ENCODE data around the gene ERBB4. TPM values are rescaled to one million over a fixed set of nuclear protein-coding genes. Genes with fewer than 3 reads are reported as not detected.
"Not testable (repeated sequence)": the region's sequence is repeated elsewhere in the genome, so short reads cannot be mapped to it uniquely, and the experiment has no call there.

ERBB4 gene
- polyA plus RNA-seq, 4 donors = 0.04 to 0.13 TPM; not detected in 2

DNA sequence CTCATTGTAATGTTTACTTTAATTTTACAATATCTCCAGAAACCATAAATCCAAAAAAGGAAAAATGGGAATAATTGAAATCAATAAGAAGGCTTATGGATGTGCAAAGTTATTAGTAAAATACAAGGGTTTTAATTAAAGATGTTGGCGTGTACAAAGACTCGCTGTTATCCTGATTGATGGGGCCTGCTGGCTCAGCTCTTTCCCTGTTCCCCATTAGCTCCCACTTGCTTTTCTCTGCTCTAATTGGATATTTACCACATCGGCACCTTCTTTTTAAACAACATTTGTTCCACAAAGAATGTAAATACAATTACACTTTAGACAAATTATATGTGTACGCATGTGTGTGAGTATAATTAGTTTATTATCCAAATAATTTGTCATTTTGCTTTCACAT is 796.6 kb downstream of the ERBB4 start:
- H3K27me3 ChIP-seq (ENCODE audit: control insufficient read depth in 3 of 3, insufficient read depth in 3 of 3, low read length in 3 of 3) = no peaks in the 10 kb centered on the region
- 75 to 80% (median 78%) methylated on average over 4 of the region's 4 CpGs for WGBS, 3 donors
- no peak for FAIRE-seq

DNA sequence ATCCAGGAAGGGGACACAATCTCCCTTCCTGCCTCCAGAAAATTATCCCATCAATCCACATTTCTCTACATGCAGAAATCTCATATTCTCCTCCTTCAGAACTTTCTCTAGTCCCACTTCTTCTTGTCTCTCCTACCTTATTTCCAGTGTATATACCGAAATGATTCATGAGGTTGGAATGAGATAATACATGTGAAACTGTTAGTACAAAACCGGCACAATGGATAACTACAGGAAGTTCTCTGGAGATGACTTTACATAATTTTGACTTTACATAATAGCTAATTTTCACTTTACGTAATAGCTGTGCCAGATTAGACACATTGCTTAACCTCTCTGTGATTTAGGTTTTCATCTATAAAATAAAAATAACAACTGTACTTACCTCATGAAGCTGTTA is 801.3 kb downstream of the ERBB4 start:
- DNase-seq = no peak
- Histone ChIP-seq H3K4me3 (ENCODE audit: low read depth in 1 of 3, low read length in 3 of 3) (no peak overlapping the region), H3K27me3 (ENCODE audit: control insufficient read depth in 3 of 3, insufficient read depth in 3 of 3, low read length in 3 of 3) (no peaks in the 10 kb centered on the region), H3K9me3 (ENCODE audit: control insufficient read depth in 2 of 2, insufficient read depth in 1 of 2, low read depth in 1 of 2, low read length in 1 of 2) (no peaks in the 10 kb centered on the region), H3K4me1 (ENCODE audit: control insufficient read depth in 3 of 3, insufficient read depth in 2 of 3, low read depth in 1 of 3, low read length in 2 of 3) (no peaks in the 10 kb centered on the region), H3K27ac (ENCODE audit: low read depth in 1 of 3, low read length in 2 of 3) (no peak overlapping the region), H3K36me3 (ENCODE audit: control insufficient read depth in 3 of 3, insufficient read depth in 2 of 3, low read depth in 1 of 3, low read length in 3 of 3) (no peaks in the 10 kb centered on the region)
- no peak for FAIRE-seq
- WGBS, 3 donors = 45 to 54% (median 47%) methylated on average over 3 of the region's 3 CpGs

More for the DNA sequence above, 796.6 kb downstream of the ERBB4 start:
- no peak overlapping the region for H3K4me3 ChIP-seq (ENCODE audit: low read depth in 1 of 3, low read length in 3 of 3)
- no peak overlapping the region for H3K27ac ChIP-seq (ENCODE audit: low read depth in 1 of 3, low read length in 2 of 3)
- H3K4me1 ChIP-seq (ENCODE audit: control insufficient read depth in 3 of 3, insufficient read depth in 2 of 3, low read depth in 1 of 3, low read length in 2 of 3) = no peaks in the 10 kb centered on the region
- no peak for DNase-seq
- no peaks in the 10 kb centered on the region for H3K36me3 ChIP-seq (ENCODE audit: control insufficient read depth in 3 of 3, insufficient read depth in 2 of 3, low read depth in 1 of 3, low read length in 3 of 3)
- no peaks in the 10 kb centered on the region for H3K9me3 ChIP-seq (ENCODE audit: control insufficient read depth in 2 of 2, insufficient read depth in 1 of 2, low read depth in 1 of 2, low read length in 1 of 2)

DNA sequence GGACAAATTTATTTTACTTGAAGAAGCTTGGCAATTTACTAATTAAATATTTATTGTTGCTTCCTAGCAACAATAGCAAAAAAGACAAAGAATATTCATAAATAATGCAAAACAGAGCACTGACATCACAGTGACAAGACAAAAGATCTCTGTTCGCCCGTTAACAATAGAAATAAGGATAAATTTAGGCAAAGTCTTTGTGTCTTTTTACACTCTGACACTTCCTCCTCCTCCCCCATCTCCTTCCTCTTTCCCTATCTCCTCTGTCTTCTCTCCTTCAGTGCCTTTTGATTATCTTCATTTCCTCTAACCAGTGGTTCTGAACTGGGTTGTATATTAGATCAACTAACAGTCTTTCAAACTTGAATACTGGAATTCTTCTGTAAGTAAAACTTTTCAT is 808.4 kb downstream of the ERBB4 start:
- FAIRE-seq = no peak
- H3K36me3 ChIP-seq (ENCODE audit: control insufficient read depth in 3 of 3, insufficient read depth in 2 of 3, low read depth in 1 of 3, low read length in 3 of 3) = no peaks in the 10 kb centered on the region
- H3K27ac ChIP-seq (ENCODE audit: low read depth in 1 of 3, low read length in 2 of 3) = no peak overlapping the region
- DNase-seq = no peak
- WGBS, 3 donors = 54 to 75% (median 68%) methylated on average over 2 of the region's 2 CpGs
- H3K27me3 ChIP-seq (ENCODE audit: control insufficient read depth in 3 of 3, insufficient read depth in 3 of 3, low read length in 3 of 3) = no peaks in the 10 kb centered on the region
- H3K4me3 ChIP-seq (ENCODE audit: low read depth in 1 of 3, low read length in 3 of 3) = no peak overlapping the region
- no peaks in the 10 kb centered on the region for H3K9me3 ChIP-seq (ENCODE audit: control insufficient read depth in 2 of 2, insufficient read depth in 1 of 2, low read depth in 1 of 2, low read length in 1 of 2)
- H3K4me1 ChIP-seq (ENCODE audit: control insufficient read depth in 3 of 3, insufficient read depth in 2 of 3, low read depth in 1 of 3, low read length in 2 of 3) = no peaks in the 10 kb centered on the region

DNA sequence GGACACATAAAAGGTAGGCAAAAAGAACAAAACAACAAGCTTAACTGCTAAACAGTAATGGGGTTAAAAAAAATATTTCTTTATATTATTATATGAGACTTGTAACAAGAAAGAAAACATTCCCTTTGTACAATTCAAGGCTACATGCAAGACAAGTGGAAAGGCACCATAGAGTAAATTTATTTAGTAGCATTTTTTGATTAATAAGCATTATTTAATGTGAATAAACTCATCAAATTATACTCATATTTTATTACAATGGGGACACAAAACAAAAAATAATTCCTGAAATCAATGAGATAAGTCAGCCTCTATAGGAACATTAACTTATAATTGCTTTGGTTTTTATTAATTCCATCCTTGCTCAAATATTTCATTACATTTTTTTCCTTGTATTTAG is 809.2 kb downstream of the ERBB4 start:
- Histone ChIP-seq H3K27me3 (ENCODE audit: control insufficient read depth in 3 of 3, insufficient read depth in 3 of 3, low read length in 3 of 3) (no peaks in the 10 kb centered on the region), H3K4me1 (ENCODE audit: control insufficient read depth in 3 of 3, insufficient read depth in 2 of 3, low read depth in 1 of 3, low read length in 2 of 3) (no peaks in the 10 kb centered on the region), H3K36me3 (ENCODE audit: control insufficient read depth in 3 of 3, insufficient read depth in 2 of 3, low read depth in 1 of 3, low read length in 3 of 3) (no peaks in the 10 kb centered on the region), H3K4me3 (ENCODE audit: low read depth in 1 of 3, low read length in 3 of 3) (no peak overlapping the region), H3K27ac (ENCODE audit: low read depth in 1 of 3, low read length in 2 of 3) (no peak overlapping the region), H3K9me3 (ENCODE audit: control insufficient read depth in 2 of 2, insufficient read depth in 1 of 2, low read depth in 1 of 2, low read length in 1 of 2) (no peaks in the 10 kb centered on the region)
- no peak for DNase-seq
- FAIRE-seq = no peak

DNA sequence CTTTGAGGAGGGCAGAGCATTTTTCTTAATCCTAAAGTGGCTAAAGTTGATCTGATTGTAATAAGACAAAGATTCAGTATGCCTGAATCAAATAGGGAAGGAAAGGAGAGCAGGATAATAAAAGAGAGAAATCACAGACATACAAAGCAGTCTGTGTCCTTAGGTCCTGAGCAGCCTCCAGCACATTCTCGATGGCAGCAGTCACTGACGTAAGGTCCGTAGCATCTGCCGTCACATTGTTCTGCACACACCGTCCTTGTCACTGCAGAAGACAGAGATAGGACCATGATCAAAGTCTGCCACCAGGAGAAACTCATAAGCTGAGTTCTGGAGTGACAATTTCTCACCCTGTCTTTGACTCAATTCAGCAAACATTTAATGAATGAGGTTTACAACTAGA is 813.7 kb downstream of the ERBB4 start:
- 78 to 85% (median 80%) methylated on average over 5 of the region's 5 CpGs for WGBS, 3 donors
- no peak overlapping the region for H3K27ac ChIP-seq (ENCODE audit: low read depth in 1 of 3, low read length in 2 of 3)
- no peaks in the 10 kb centered on the region for H3K27me3 ChIP-seq (ENCODE audit: control insufficient read depth in 3 of 3, insufficient read depth in 3 of 3, low read length in 3 of 3)
- no peak for DNase-seq
- no peak for FAIRE-seq
- H3K4me3 ChIP-seq (ENCODE audit: low read depth in 1 of 3, low read length in 3 of 3) = no peak overlapping the region
- no peaks in the 10 kb centered on the region for H3K9me3 ChIP-seq (ENCODE audit: control insufficient read depth in 2 of 2, insufficient read depth in 1 of 2, low read depth in 1 of 2, low read length in 1 of 2)
- H3K36me3 ChIP-seq (ENCODE audit: control insufficient read depth in 3 of 3, insufficient read depth in 2 of 3, low read depth in 1 of 3, low read length in 3 of 3) = no peaks in the 10 kb centered on the region
- H3K4me1 ChIP-seq (ENCODE audit: control insufficient read depth in 3 of 3, insufficient read depth in 2 of 3, low read depth in 1 of 3, low read length in 2 of 3) = no peaks in the 10 kb centered on the region

DNA sequence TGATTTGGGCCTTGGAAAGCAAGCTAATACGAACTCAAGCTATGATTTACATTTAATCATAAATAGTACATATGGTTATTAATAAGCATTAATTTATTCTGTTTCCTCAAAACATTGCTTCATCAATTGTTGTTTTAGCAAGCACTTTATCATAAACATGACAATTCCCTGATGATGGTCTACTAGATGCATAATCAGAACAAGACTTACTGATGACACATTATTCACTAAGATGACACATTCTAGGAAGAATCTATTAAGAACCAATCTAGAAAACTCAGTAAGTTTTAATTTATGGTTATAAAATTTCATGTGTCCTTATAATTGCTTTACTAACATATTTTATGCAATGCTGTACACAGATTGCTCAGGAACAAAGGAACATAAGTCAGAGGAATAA is 815.2 kb downstream of the ERBB4 start:
- Histone ChIP-seq H3K4me1 (ENCODE audit: control insufficient read depth in 3 of 3, insufficient read depth in 2 of 3, low read depth in 1 of 3, low read length in 2 of 3) (no peaks in the 10 kb centered on the region), H3K27me3 (ENCODE audit: control insufficient read depth in 3 of 3, insufficient read depth in 3 of 3, low read length in 3 of 3) (no peaks in the 10 kb centered on the region), H3K4me3 (ENCODE audit: low read depth in 1 of 3, low read length in 3 of 3) (no peak overlapping the region), H3K36me3 (ENCODE audit: control insufficient read depth in 3 of 3, insufficient read depth in 2 of 3, low read depth in 1 of 3, low read length in 3 of 3) (no peaks in the 10 kb centered on the region), H3K9me3 (ENCODE audit: control insufficient read depth in 2 of 2, insufficient read depth in 1 of 2, low read depth in 1 of 2, low read length in 1 of 2) (no peaks in the 10 kb centered on the region), H3K27ac (ENCODE audit: low read depth in 1 of 3, low read length in 2 of 3) (no peak overlapping the region)
- no peak for FAIRE-seq
- no peak for DNase-seq
- WGBS, 3 donors = 44 to 75% (median 74%) methylated on average over 1 of the region's 1 CpG

DNA sequence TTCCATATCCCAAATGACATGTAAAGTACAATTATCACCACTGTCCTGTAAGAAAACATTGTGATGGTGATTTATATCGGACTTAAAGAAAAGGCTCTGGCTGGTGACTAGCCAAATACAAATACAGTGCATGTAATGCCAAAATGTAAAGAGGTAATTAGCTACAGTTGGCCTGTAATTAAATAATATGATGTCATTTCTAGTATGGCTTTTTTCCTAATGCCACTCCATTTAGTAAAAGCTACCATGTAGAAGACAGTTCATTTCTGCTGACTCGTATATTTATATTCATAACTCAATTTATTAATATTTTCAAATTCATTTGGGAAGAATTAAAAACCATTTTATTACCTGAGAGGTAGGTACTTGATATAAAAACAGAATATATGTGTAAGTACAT is 815.7 kb downstream of the ERBB4 start:
- Histone ChIP-seq H3K9me3 (ENCODE audit: control insufficient read depth in 2 of 2, insufficient read depth in 1 of 2, low read depth in 1 of 2, low read length in 1 of 2) (no peaks in the 10 kb centered on the region), H3K27ac (ENCODE audit: low read depth in 1 of 3, low read length in 2 of 3) (no peak overlapping the region), H3K36me3 (ENCODE audit: control insufficient read depth in 3 of 3, insufficient read depth in 2 of 3, low read depth in 1 of 3, low read length in 3 of 3) (no peaks in the 10 kb centered on the region), H3K4me3 (ENCODE audit: low read depth in 1 of 3, low read length in 3 of 3) (no peak overlapping the region), H3K27me3 (ENCODE audit: control insufficient read depth in 3 of 3, insufficient read depth in 3 of 3, low read length in 3 of 3) (no peaks in the 10 kb centered on the region), H3K4me1 (ENCODE audit: control insufficient read depth in 3 of 3, insufficient read depth in 2 of 3, low read depth in 1 of 3, low read length in 2 of 3) (no peaks in the 10 kb centered on the region)
- DNase-seq = no peak
- FAIRE-seq = no peak
- 75 to 87% (median 83%) methylated on average over 2 of the region's 2 CpGs for WGBS, 3 donors

DNA sequence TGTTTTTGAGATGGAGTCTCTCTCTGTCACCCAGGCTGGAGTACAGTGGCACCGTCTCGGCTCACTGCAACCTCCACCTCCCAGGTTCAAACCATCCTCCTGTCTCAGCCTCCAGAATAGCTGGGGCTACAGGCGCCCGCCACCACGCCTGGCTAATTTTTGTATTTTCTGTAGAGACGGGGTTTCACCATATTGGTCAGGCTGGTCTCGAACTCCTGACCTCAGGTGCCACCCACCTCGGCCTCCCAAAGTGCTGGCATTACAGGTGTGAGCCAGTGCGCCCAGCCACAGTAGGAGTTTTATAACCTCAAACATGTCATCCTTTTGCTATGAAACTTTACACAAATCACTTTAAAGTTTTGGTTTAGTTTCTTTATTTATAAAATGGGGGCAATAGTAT is 816.7 kb downstream of the ERBB4 start:
- H3K4me3 ChIP-seq (ENCODE audit: low read depth in 1 of 3, low read length in 3 of 3); H3K9me3 ChIP-seq (ENCODE audit: control insufficient read depth in 2 of 2, insufficient read depth in 1 of 2, low read depth in 1 of 2, low read length in 1 of 2); FAIRE-seq; DNase-seq; H3K36me3 ChIP-seq (ENCODE audit: control insufficient read depth in 3 of 3, insufficient read depth in 2 of 3, low read depth in 1 of 3, low read length in 3 of 3); H3K4me1 ChIP-seq (ENCODE audit: control insufficient read depth in 3 of 3, insufficient read depth in 2 of 3, low read depth in 1 of 3, low read length in 2 of 3); H3K27me3 ChIP-seq (ENCODE audit: control insufficient read depth in 3 of 3, insufficient read depth in 3 of 3, low read length in 3 of 3); H3K27ac ChIP-seq (ENCODE audit: low read depth in 1 of 3, low read length in 2 of 3): not testable (repeated sequence)
- WGBS, 3 donors = 81 to 89% (median 89%) methylated on average over 9 of the region's 9 CpGs

DNA sequence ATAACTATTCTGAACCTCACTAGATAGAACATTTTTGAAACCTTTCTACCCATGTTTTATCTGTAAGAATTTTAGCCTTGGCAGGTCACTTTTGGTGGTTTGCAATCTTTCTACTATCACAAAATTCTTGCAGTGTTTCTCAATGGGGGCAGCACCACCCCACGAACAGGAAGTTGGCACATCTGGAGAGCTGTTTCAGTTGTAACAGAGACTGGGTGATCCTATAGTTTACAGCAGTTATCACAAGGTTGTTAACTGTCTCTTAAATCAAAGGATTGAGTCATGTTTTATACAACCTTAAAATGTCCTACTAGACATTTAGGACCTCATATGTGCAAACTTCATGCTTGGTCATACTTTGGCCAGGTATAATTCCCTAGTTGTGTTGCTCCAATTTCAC is 829.2 kb downstream of the ERBB4 start:
- no peaks in the 10 kb centered on the region for H3K4me1 ChIP-seq (ENCODE audit: control insufficient read depth in 3 of 3, insufficient read depth in 2 of 3, low read depth in 1 of 3, low read length in 2 of 3)
- no peak overlapping the region for H3K4me3 ChIP-seq (ENCODE audit: low read depth in 1 of 3, low read length in 3 of 3)
- no peaks in the 10 kb centered on the region for H3K9me3 ChIP-seq (ENCODE audit: control insufficient read depth in 2 of 2, insufficient read depth in 1 of 2, low read depth in 1 of 2, low read length in 1 of 2)
- no peaks in the 10 kb centered on the region for H3K36me3 ChIP-seq (ENCODE audit: control insufficient read depth in 3 of 3, insufficient read depth in 2 of 3, low read depth in 1 of 3, low read length in 3 of 3)
- FAIRE-seq (no peak), DNase-seq (no peak)
- H3K27ac ChIP-seq (ENCODE audit: low read depth in 1 of 3, low read length in 2 of 3) = no peak overlapping the region
- 19 to 31% (median 29%) methylated on average over 1 of the region's 1 CpG for WGBS, 3 donors
- H3K27me3 ChIP-seq (ENCODE audit: control insufficient read depth in 3 of 3, insufficient read depth in 3 of 3, low read length in 3 of 3) = no peaks in the 10 kb centered on the region
